ENCODE measurements around the gene EFCAB7.

The EFCAB7 gene

DNA sequence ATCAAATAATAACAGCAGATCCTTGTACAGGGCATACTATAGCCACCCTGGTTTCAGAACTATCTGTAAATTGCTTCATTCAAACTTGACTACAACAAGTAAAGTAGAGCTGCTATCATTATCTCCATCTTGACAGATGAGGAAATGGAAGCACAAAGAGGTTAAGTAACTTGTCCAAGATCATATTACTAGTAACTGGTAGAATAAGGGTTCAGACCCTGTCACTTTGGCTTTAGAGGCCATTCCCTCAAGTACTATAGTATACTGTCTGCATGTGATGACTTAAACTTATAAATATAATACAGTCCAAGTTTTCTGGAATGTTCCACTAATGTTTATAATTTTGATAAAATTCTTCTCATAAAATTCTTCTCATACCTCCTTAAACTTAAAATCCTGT is 94.7 kb downstream of the EFCAB7 start:
- in situ Hi-C loops (cut with HindIII; ENCODE audit: low sequenced_read_pairs) = no loop called here

DNA sequence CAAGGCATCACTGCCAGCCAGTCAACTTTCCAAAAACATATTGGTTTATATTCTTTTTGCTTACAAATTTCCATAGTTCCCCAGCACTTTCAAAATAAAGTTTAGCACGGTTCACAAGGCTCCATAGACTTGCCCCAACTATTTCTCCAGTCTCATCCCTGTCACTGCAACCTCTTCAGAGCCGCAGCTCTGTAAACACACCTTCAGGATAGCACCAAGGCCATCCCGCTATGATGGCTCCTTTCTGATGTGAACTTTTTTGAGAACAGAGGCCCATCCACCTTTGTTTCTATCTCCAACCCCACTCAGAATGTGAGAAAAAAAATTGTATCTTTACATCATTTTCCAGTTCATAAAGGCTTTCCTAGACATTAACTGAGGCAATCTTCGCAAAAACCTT is 96.2 kb downstream of the EFCAB7 start:
- no peak overlapping the region for H3K4me3 ChIP-seq (ENCODE audit: low read depth, low read length)
- in situ Hi-C loops (cut with HindIII; ENCODE audit: low sequenced_read_pairs) = no loop called here
- no peak for DNase-seq (ENCODE audit: low read depth)
- TF ChIP-seq, protein P1, sequence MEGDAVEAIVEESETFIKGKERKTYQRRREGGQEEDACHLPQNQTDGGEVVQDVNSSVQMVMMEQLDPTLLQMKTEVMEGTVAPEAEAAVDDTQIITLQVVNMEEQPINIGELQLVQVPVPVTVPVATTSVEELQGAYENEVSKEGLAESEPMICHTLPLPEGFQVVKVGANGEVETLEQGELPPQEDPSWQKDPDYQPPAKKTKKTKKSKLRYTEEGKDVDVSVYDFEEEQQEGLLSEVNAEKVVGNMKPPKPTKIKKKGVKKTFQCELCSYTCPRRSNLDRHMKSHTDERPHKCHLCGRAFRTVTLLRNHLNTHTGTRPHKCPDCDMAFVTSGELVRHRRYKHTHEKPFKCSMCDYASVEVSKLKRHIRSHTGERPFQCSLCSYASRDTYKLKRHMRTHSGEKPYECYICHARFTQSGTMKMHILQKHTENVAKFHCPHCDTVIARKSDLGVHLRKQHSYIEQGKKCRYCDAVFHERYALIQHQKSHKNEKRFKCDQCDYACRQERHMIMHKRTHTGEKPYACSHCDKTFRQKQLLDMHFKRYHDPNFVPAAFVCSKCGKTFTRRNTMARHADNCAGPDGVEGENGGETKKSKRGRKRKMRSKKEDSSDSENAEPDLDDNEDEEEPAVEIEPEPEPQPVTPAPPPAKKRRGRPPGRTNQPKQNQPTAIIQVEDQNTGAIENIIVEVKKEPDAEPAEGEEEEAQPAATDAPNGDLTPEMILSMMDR (IDR thresholded peaks at IDR 0.05; ENCODE audit: low read depth, low read length, missing control alignments) = no peak

More for the DNA sequence above, 94.7 kb downstream of the EFCAB7 start:
- H3K4me3 ChIP-seq (ENCODE audit: low read depth, low read length) = no peak overlapping the region
- TF ChIP-seq, protein P1 (IDR thresholded peaks at IDR 0.05; ENCODE audit: low read depth, low read length, missing control alignments) = no peak
- no peak for DNase-seq (ENCODE audit: low read depth)

DNA sequence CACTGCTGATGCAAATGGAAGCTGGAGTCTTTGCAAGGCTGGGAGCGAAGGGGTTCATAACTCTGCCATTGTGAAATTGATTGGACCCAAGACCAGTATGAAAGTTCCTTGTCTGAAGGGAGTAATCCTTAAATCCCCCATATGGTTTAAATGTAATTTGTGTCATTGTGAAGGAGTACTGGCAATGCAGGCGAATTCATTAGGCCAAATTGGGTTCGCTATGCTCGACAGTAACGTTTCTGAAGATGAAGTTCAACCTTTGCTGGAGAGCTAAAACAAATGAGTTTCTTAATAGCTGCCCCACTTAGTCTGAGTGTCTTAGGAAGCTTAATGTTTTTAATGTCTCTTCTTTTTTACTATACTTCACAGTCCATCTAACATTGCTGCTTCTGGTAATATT is 97.3 kb downstream of the EFCAB7 start:
- DNase-seq (ENCODE audit: low read depth) = no peak
- TF ChIP-seq, protein P1 (IDR thresholded peaks at IDR 0.05; ENCODE audit: low read depth, low read length, missing control alignments) = no peak
- in situ Hi-C loops (cut with HindIII; ENCODE audit: low sequenced_read_pairs) = no loop called here

DNA sequence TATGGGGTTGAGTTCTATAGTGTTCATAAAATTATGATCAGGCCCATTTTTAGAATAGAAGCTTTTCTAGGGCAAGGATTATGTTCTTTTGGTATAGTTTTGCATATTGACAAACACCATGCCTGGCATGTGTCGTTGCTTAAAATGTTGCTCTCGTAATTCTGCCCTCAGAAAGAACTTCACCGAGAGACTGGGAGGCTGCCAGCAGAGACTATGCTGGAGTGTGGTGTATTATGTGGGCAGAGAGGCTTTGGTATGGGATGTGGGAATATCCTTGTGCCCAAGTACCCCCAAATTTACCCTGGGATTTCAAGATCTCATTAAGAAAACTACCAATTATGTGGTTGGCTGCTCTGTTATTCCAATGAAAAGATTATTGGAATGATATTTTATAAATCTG is 97.8 kb downstream of the EFCAB7 start:
- in situ Hi-C loops (cut with HindIII; ENCODE audit: low sequenced_read_pairs) = no loop called here
- TF ChIP-seq, protein P1 (IDR thresholded peaks at IDR 0.05; ENCODE audit: low read depth, low read length, missing control alignments) = no peak
- DNase-seq (ENCODE audit: low read depth) = no peak
- no peak overlapping the region for H3K4me3 ChIP-seq (ENCODE audit: low read depth, low read length)

More for the DNA sequence above, 97.3 kb downstream of the EFCAB7 start:
- no peak overlapping the region for H3K4me3 ChIP-seq (ENCODE audit: low read depth, low read length)

DNA sequence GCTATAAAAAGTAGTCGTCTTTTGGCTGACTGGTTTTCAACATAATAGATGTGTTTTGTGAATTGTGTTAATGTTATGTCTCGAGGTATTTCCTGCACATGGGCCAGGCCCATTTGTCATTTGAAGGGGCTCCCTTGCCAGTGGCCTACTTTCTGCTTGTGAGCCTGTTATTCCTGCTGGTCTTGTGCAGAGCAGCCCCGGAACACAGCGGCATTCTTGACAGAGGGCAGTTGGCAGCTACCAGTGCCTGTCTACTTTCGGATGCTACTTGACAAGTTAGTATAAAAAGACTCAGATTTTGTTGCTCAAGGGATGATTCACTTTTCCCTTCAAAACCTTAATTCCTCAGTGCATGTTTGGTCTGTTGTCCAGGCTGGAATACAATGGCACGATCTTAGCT is 98.4 kb downstream of the EFCAB7 start:
- TF ChIP-seq, protein P1 (IDR thresholded peaks at IDR 0.05; ENCODE audit: low read depth, low read length, missing control alignments) = no peak
- DNase-seq (ENCODE audit: low read depth) = no peak
- in situ Hi-C loops (cut with HindIII; ENCODE audit: low sequenced_read_pairs) = no loop called here
- H3K4me3 ChIP-seq (ENCODE audit: low read depth, low read length) = no peak overlapping the region
